ENCODE results near the gene B4GALT3. TPM values are rescaled to one million over a fixed set of nuclear protein-coding genes. Genes with fewer than 3 reads are reported as not detected.
A peak's percentile ranks its signal among the peaks of the same experiment; 100 is the strongest.

B4GALT3 gene
- total and polyA plus RNA-seq, 2 experiments from 2014 or later, result 36.9 to 44.7 TPM

DNA sequence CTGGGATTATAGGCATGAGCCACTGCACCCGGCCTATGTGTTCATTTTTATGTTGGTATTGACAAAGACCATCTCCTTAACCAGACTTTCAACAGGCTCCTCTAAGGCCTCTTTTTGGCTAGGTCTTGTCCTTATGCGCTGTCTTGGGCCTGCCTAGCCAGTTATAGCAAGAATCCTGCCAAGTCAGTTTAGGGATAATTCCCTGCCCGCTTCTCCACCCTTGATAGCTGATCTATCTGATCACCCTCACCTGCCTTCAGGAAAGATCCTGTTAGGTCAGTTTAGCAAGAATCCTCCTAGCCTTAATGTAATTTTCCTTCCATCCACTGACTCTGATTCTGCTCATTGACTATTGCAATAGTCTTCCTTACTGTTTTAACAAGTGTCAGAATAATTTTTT, 2.4 kb upstream of the B4GALT3 start:
- TF ChIP-seq, protein P1, sequence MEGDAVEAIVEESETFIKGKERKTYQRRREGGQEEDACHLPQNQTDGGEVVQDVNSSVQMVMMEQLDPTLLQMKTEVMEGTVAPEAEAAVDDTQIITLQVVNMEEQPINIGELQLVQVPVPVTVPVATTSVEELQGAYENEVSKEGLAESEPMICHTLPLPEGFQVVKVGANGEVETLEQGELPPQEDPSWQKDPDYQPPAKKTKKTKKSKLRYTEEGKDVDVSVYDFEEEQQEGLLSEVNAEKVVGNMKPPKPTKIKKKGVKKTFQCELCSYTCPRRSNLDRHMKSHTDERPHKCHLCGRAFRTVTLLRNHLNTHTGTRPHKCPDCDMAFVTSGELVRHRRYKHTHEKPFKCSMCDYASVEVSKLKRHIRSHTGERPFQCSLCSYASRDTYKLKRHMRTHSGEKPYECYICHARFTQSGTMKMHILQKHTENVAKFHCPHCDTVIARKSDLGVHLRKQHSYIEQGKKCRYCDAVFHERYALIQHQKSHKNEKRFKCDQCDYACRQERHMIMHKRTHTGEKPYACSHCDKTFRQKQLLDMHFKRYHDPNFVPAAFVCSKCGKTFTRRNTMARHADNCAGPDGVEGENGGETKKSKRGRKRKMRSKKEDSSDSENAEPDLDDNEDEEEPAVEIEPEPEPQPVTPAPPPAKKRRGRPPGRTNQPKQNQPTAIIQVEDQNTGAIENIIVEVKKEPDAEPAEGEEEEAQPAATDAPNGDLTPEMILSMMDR (IDR thresholded peaks at IDR 0.05; ENCODE audit: low read depth, low read length), result no peak
- H3K36me3 ChIP-seq, result peaks cover 7% of the 10 kb centered on the region
- H3K4me1 ChIP-seq (ENCODE audit: low read depth), result no peaks in the 10 kb centered on the region
- no peaks in the 10 kb centered on the region for H3K27me3 ChIP-seq
- no peak overlapping the region for H3K4me3 ChIP-seq
- H3K27ac ChIP-seq, result no peak overlapping the region
- no peak for DNase-seq (ENCODE audit: low read depth in 1 of 2, low spot score in 1 of 2)
- H3K9me3 ChIP-seq (ENCODE audit: low read depth), result no peaks in the 10 kb centered on the region

DNA sequence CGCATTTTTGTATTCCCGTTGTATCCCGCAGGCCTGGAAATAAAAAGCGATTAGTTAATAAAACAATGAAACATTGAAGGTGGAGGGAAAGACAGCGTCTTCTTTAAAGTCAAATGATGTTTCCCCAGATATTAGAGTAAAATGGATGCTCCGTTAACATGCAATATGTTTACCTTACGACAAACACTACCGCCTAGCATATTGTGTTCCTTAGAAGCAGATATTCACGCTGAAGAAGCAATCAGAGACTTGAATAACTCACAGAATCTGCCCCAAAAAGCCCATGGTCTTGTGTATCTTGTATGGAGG, 583 bp upstream of the B4GALT3 start:
- no peak overlapping the region for H3K4me3 ChIP-seq
- no peaks in the 10 kb centered on the region for H3K9me3 ChIP-seq (ENCODE audit: low read depth)
- no peaks in the 10 kb centered on the region for H3K4me1 ChIP-seq (ENCODE audit: low read depth)
- no peaks in the 10 kb centered on the region for H3K27me3 ChIP-seq
- peaks cover 20% of the 10 kb centered on the region for H3K36me3 ChIP-seq
- H3K27ac ChIP-seq, result peak overlapping the region; percentile 44
- TF ChIP-seq, protein P1 (IDR thresholded peaks at IDR 0.05; ENCODE audit: low read depth, low read length), result no peak
- DNase-seq (ENCODE audit: low read depth in 1 of 2, low spot score in 1 of 2), result no peak

DNA sequence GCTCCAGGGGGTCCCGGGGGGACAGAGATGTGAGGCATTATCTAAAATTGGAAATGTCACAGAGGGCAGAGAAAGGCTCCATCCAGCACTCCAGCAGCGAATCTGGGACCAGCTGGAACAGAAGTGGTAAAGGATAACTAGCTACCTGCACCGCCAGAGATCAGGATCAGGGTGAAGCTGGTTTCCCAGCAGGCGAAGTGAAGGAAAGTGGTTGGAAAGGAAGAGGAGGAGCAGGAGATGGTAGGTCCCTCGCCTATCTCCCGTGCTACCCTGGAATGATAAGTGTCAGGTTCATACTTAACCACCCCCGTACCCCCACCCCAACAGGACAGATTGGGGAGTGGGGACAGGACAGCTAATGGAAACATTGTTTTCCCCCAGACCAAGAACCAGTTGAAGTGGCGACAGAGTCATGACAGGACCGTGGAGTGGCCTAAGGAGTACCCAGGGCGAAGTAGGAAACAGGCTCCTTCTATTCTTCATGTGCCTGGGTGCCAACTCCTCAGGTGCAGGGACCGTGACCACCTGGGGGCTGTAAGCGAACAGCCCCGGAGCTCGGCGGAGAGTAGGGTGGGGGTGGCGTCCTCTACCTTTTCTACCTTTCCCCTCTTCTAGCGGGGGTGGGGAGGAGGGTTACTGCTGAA, 717 bp downstream of the B4GALT3 start:
- H3K27ac ChIP-seq, result peak overlapping the region; percentile 44
- TF ChIP-seq, protein P1 (IDR thresholded peaks at IDR 0.05; ENCODE audit: low read depth, low read length), result no peak
- H3K4me1 ChIP-seq (ENCODE audit: low read depth), result no peaks in the 10 kb centered on the region
- H3K4me3 ChIP-seq, result peak overlapping the region; percentile 61
- H3K27me3 ChIP-seq, result no peaks in the 10 kb centered on the region
- H3K9me3 ChIP-seq (ENCODE audit: low read depth), result no peaks in the 10 kb centered on the region
- H3K36me3 ChIP-seq, result peaks cover 23% of the 10 kb centered on the region
- DNase-seq (ENCODE audit: low read depth in 1 of 2, low spot score in 1 of 2), result no peak

DNA sequence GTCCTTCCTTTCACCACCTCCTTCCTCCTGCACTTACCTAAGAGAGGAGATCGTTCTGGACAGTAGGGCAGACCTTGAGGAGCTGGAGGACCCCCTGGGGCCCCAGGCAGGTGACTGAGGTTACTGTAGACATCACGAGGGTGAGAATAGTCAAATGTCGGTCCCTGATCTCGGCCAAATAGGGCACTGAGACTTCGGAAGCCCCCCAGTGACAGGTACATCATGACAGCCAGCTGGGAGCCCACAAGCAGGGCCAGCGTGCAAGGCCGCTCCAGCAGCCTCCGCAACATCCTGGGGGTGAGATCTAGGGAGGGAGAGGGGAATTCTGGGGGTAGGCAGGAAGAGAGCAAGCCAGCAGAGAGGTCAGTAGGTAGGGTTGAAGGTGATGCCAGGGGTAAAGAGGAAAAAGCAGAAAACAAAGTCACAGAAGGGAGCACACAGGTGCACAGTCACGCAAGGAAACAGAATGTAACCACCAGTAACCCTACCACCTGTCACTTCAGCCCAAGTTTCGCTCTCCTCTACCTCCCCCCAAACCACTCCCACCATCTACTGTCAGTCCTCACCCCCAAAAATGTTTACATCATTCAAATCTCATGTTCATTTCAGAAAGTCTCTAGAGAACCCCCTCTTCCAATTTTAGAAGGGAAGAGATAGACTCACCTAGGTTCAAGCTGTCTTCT, 1.4 kb downstream of the B4GALT3 start:
- no peak overlapping the region for H3K4me3 ChIP-seq
- DNase-seq (ENCODE audit: low read depth in 1 of 2, low spot score in 1 of 2), result no peak
- H3K27me3 ChIP-seq, result no peaks in the 10 kb centered on the region
- peaks cover 29% of the 10 kb centered on the region for H3K36me3 ChIP-seq
- TF ChIP-seq, protein P1 (IDR thresholded peaks at IDR 0.05; ENCODE audit: low read depth, low read length), result no peak
- H3K4me1 ChIP-seq (ENCODE audit: low read depth), result no peaks in the 10 kb centered on the region
- H3K27ac ChIP-seq, result no peak overlapping the region
- H3K9me3 ChIP-seq (ENCODE audit: low read depth), result no peaks in the 10 kb centered on the region

DNA sequence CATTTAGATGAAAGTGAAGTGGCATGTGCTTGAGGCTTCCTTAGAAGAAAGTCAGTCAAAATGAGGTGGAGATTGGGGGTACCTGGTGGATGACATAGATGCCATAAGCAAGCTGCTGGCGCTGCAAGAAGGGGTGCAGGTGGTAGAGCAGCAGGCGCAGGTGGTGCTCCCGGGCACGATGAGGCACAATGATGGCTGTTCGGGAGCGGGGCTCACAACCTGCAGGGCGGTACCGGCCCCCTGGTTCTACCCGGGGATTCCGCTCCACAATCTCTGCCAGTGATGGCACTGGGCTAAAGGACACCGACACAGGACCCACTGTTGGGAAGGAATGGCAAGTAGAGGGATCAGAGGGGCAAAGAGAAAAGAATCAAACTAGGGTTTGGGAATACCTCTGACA, 2.4 kb downstream of the B4GALT3 start:
- no peak for DNase-seq (ENCODE audit: low read depth in 1 of 2, low spot score in 1 of 2)
- H3K36me3 ChIP-seq, result peaks cover 37% of the 10 kb centered on the region
- H3K4me3 ChIP-seq, result no peak overlapping the region
- H3K9me3 ChIP-seq (ENCODE audit: low read depth), result no peaks in the 10 kb centered on the region
- TF ChIP-seq, protein P1 (IDR thresholded peaks at IDR 0.05; ENCODE audit: low read depth, low read length), result no peak
- no peak overlapping the region for H3K27ac ChIP-seq
- H3K4me1 ChIP-seq (ENCODE audit: low read depth), result no peaks in the 10 kb centered on the region
- no peaks in the 10 kb centered on the region for H3K27me3 ChIP-seq
